Left renal cortex interstitium (tissue), 4 donors: ENCODE measurements around the gene PPP6R3. TPM values are rescaled to one million over a fixed set of nuclear protein-coding genes. Genes with fewer than 3 reads are reported as not detected.

ENCODE experiments used
- DNase-seq, 4 donors: peaks; one replicate each; pipeline ENCODE4 v3.0.0-alpha.2; 2013; ENCODE audit warnings: low read depth in 4 of 4, low spot score in 2 of 4, missing footprints in 1 of 4
- polyA plus RNA-seq, 4 donors: library from polyadenylated mRNA; unstranded; fragments of 120-200 nt; gene quantifications; one replicate each; pipeline ENCODE4 v1.2.1, GENCODE V29; 2013; ENCODE audit not compliant: insufficient read length in 4 of 4

The PPP6R3 gene, protein sequence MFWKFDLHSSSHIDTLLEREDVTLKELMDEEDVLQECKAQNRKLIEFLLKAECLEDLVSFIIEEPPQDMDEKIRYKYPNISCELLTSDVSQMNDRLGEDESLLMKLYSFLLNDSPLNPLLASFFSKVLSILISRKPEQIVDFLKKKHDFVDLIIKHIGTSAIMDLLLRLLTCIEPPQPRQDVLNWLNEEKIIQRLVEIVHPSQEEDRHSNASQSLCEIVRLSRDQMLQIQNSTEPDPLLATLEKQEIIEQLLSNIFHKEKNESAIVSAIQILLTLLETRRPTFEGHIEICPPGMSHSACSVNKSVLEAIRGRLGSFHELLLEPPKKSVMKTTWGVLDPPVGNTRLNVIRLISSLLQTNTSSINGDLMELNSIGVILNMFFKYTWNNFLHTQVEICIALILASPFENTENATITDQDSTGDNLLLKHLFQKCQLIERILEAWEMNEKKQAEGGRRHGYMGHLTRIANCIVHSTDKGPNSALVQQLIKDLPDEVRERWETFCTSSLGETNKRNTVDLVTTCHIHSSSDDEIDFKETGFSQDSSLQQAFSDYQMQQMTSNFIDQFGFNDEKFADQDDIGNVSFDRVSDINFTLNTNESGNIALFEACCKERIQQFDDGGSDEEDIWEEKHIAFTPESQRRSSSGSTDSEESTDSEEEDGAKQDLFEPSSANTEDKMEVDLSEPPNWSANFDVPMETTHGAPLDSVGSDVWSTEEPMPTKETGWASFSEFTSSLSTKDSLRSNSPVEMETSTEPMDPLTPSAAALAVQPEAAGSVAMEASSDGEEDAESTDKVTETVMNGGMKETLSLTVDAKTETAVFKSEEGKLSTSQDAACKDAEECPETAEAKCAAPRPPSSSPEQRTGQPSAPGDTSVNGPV
- 100 to 1,000 TPM in 2 of 4 donors, 10 to 100 TPM in 2; 83.7 to 128 (median 106) TPM for polyA plus RNA-seq

- DNase-seq, result peak in 2 of 4 donors; percentile 21 to 43
Observed at GRCh38 chr11:68460741-68461574, at the start of gene PPP6R3. TSS of gene PPP6R3 (plus strand) at chr11:68460752. CDS start at chr11:68537665, 76,913 bp downstream.

GRCh38 chr11:68411501-68411991 is 49.0 kb upstream of the PPP6R3 start:
- no peak for DNase-seq

DNA sequence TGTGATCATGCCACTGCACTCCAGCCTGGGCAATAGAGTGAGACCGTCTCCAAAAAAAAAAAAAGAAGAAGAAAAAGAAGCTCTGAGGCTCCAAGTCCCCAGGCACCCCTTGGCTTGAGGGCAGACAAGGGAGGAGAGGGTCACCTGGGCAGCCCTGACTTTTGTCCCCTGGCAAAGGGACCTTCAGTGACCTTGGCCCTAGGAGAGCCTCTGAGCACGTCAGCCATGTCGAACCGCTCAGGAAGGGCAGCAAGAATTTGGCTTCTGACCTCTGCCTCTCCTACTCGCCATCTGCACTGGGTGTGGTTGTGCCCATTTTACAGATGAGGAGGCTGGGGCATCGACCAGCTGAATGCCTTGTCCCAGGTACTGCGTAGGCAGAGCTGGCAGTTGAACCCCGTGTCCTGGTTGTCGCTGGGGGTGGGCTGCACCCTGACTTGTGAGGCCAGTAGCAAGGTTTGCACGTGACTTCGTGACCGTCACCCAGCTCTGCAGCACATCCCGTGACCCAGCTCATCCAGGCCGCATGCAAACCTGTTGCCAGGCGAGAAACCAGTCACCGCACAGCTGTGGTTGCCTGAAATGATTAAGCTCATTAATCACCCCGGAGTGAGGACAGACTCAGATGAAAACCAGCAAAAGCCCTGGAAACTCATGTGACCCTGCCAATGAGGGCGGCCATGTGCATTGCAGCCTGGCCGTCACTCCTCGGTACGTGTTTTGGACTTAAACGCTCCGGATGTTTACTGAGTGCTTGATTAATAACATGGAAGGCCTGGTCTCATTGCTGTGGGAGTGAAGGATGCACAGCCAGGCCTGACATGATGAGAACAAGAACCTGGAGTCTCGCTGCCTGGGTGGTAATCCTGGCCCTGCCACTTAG is 47.7 kb upstream of the PPP6R3 start:
- DNase-seq, result no peak

DNA sequence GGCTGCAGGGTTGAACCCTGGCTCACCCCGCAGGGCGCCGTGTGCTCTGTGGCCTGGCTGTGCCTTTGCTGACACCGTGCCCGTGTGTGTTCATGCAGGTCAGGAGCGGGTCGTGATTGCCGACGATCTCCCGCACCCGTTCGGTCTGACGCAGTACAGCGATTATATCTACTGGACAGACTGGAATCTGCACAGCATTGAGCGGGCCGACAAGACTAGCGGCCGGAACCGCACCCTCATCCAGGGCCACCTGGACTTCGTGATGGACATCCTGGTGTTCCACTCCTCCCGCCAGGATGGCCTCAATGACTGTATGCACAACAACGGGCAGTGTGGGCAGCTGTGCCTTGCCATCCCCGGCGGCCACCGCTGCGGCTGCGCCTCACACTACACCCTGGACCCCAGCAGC is 47.0 kb upstream of the PPP6R3 start:
- no peak for DNase-seq

DNA sequence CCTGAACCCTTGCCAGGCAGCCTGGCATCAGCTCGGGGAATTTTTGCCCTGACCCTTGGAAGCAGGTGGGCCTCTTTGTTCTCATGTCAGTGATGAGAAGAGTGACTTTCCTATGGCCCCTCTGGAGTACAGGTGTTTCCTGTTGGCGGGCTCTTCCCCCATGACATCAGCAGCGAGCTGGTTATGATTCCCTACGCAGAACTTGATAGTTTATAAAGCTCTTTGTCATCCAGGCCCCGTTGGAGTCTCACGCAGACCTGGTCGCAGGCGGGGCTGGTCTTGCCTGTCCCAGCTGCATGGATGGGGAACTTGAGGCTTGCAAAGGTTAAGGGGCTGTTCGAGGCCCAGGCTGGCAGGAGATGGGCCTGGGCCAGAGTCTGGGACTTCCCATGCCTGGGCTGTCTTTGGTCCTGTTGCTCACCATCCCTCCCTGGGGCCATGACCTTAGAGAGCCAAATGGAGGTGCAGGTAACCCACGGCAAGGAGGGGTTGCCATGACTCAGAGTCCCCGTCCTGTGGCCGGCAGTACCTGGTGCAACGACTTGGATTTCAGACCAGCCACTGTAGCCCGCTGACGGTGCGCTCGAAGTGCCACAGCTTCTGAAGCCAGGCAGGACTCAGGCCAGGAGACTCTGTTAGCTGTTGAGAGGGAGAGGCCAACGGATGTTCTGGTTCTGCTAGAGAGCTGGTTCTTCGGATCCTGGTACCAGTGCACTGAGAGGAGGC is 45.9 kb upstream of the PPP6R3 start:
- no peak for DNase-seq

DNA sequence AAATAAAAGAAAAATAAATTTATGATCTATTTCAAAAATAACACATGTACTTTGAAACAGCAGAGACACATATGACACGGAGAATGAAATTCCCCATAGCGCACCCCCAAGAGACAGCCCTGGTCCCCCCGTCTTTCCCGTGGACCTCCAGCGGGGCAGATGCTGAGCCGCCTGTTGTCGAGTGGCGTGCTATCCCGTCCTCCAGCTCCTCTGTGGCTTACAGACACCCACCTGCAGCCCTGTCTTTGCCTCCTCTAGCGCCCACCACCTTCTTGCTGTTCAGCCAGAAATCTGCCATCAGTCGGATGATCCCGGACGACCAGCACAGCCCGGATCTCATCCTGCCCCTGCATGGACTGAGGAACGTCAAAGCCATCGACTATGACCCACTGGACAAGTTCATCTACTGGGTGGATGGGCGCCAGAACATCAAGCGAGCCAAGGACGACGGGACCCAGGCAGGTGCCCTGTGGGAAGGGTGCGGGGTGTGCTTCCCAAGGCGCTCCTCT is 44.4 kb upstream of the PPP6R3 start:
- DNase-seq, result no peak

DNA sequence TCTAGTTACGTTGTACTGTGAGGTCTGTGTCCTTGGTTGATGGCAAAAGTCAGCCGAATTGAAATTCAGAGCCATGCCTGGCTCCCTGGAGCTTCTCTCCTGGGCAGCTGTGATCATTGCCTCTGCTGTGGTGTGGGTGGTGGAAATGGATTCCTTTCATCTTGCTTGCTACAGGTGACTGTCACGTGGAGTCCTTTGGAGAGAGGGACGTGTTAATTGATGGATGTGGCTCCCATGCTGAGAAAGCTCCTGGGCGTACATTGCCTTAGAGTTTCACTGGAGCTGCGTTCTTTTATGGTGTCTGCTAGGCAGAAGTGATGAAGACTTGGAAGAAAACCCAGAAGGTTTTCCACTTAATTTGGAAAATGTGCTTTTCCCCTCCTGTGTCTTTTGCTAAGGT is 41.9 kb upstream of the PPP6R3 start:
- no peak for DNase-seq

- DNase-seq, result no peak
Observed at GRCh38 chr11:68420171-68420570, 40.4 kb upstream of the PPP6R3 start.

- no peak for DNase-seq
Observed at GRCh38 chr11:68423481-68423880, 37.1 kb upstream of the PPP6R3 start.

DNA sequence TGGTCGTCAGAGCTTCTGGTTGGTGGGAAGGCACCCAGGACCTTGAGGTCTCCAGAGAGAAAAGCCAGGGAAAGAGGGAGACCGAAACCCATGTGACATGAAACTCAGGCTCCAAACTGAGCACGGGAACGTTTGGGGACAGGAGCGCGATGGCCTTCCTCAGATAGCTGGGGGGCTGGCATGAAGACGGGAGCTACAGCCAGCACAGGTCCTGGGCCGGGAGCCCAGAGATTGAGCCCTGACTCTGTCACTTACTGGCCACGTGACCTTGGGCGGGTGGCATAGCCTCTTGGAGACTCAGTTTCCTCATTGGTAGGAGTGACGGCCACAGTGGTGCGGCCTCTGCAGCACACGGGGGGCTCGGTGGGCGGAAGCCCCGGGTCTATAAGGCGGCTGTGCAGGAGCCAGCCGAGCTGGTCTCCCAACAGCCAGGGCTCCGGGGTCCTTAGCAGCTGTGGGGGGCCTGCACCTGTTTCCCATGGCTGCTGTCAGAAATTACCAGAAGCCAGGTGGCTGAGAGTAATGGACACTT is 36.4 kb upstream of the PPP6R3 start:
- no peak for DNase-seq

DNA sequence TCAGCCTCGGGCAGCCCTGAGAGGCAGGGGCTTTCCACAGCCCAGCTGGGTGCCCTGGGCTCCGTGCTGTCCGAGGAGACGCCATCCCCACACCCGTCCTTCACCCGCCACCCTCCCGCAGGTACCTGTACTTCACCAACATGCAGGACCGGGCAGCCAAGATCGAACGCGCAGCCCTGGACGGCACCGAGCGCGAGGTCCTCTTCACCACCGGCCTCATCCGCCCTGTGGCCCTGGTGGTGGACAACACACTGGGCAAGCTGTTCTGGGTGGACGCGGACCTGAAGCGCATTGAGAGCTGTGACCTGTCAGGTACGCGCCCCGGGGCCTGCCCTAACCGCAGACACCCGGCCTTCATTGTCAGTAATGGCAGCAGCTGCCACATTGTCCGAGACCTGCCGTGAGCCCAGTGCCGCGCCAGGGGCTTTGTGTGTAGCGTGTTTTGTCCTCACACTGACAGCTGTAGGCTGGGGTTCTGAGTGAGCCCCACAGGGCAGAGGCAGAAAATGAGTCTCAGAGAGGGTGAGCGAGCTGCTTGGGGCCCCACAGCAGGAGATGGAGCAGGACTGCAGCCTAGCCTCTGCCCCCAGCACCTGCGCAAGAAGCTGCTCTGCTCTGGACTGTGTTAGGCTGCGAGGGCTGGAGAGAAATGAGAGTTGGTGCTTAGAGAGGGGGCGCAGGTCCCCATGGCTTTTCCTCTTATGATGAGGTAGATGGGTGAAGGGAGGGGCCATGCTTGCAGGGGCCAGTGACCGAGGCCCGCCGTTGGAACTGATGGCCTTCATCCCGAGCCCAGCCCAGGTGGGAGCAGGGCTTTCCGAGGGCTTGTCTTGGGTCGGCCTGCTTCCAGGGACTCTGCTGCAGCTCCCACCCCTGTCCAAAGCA is 35.3 kb upstream of the PPP6R3 start:
- no peak for DNase-seq

DNA sequence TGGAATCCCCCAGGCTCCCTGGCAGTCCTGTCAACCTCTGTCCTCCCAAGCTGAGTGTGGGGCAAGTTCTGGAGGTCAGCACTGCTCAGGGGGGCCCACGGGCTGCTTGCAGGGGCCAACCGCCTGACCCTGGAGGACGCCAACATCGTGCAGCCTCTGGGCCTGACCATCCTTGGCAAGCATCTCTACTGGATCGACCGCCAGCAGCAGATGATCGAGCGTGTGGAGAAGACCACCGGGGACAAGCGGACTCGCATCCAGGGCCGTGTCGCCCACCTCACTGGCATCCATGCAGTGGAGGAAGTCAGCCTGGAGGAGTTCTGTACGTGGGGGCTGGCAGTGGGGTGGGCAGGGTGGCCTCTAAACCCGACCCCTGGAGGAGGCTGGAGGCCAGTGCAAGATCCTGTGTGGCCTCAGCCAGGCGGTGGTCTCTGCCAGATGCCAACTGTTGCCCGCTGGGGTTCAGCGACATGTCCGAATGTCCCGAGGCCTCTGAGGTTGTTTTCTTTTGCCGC is 34.6 kb upstream of the PPP6R3 start:
- no peak for DNase-seq

- no peak for DNase-seq
Observed at GRCh38 chr11:68429661-68430060, 30.9 kb upstream of the PPP6R3 start.

DNA sequence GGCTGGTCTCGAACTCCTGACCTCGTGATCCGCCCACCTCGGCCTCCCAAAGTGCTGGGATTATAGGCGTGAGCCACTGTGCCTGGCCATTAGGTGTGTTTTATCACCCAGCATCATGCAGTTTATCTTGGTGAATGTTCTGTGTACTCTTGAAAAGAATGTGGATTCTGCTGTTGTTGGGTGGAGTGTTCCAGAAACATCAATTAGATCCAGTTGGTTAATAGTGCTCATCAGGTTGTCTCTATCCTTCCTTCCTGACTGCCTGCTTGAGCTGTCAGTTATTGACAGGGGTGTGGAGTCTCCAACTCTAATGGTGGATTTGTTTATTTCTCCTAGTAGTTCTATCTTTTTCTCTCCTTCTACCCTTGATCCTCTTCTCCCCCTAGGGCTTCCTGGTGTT is 30.2 kb upstream of the PPP6R3 start:
- DNase-seq, result no peak

- no peak for DNase-seq
Observed at GRCh38 chr11:68430801-68431200, 29.8 kb upstream of the PPP6R3 start.

DNA sequence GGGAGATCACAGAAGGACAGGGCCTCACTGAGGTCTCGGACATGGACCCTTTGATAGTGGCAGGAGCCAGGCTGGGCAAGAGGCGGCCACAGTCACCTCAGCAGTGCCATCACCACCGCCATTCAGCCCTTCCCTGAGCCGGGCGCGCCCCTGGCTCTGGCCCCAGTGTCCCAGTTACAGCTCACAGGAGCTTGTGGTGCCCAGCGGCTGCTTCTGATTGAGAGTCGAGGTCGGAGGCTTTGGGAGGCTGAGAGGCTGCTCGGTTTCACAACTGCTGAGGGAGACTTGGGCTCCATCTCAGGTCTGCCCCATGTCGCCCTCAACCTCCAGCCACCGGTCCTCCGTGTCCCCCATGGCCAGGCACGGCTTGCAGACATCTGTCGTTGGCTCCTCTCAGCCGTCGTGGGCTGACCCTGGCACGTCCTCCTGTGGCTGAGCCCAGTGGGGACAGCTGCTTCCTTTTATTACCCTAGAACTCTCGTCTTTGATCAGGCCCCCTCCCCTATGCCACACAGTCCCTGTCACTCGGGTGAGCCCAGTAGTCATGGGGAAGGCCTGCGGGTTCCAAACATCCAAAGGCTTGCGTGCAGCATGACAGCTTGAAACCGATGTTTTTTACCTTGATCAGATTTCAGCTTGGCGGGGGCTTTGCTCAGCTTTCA is 28.4 kb upstream of the PPP6R3 start:
- no peak for DNase-seq

GRCh38 chr11:68432874-68433273 is 27.7 kb upstream of the PPP6R3 start:
- no peak for DNase-seq
